Stimulated activated CD4-positive, alpha-beta T cell treated with anti-CD3 and anti-CD28 coated beads, Interleukin-4, amount 100 ng/mL, for 48 hours (primary cell): ENCODE results near the gene CLIC3.

Experiments used
- DNase-seq, 2 donors: peaks; one replicate each; pipeline ENCODE4 v3.0.0-alpha.2; 2020; ENCODE audit warnings: low read depth in 2 of 2

Gene CLIC3

GRCh38 chr9:137030538-137031527 is 34.5 kb upstream of the CLIC3 start:
- DNase-seq, result no peak

GRCh38 chr9:137030006-137030405 is 33.6 kb upstream of the CLIC3 start:
- no peak for DNase-seq

GRCh38 chr9:137029058-137029936 is 32.9 kb upstream of the CLIC3 start:
- peak; percentile 70 to 77 for DNase-seq

GRCh38 chr9:137028263-137029057 is 32.1 kb upstream of the CLIC3 start:
- DNase-seq, result peak; percentile 55 to 56

DNA sequence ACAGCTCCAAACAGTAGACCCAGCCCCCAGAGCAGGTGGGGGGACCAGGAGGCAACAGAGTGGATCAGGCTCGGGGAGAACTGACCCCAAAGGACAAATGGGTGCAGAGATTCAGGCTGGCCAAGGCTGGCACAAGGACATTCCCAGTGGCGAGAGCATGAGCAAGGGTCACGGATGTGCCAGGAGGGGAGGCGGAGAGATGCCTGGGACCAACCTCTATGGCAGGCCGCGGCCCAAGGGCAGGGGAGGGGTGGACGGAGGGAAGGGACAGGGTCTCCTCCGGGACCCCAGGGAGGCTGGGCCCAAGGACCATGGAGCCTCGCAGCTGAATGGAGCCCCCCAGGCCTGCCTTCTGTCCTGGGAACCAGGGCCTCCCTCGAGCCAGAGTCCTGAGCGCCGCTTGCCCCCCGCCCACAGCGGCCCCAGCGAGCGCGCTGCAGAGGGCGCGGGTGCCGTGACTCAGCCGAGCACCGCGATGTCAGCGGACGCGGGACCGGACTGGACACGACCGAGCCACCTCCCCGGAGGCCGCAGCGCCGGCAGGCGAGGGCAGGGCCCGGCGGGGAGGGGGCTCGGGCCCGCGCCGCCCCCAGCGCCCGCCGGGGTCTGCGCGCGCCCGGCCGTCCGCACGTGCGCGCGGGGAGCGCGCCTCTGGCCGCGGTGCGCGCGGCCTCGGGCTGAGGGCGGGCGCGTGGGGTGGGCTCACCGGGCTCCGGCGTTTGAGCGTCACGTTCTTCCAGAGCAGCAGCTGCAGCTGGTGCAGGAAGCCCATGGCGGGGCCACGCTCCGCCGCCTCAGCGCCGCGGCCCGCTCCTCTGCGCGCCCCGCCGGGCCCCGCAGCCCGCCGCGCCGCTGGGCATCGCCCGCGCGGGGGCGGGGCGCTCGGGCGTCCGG is 31.2 kb upstream of the CLIC3 start, which contains the start of gene ABCA2:
TSS of gene ABCA2 (minus strand) at position 869 of the 894 bp plus-strand sequence. CDS start at position 772, 97 bp downstream.
- DNase-seq, result no peak

GRCh38 chr9:137026828-137027227 is 30.5 kb upstream of the CLIC3 start:
- DNase-seq, result no peak

DNA sequence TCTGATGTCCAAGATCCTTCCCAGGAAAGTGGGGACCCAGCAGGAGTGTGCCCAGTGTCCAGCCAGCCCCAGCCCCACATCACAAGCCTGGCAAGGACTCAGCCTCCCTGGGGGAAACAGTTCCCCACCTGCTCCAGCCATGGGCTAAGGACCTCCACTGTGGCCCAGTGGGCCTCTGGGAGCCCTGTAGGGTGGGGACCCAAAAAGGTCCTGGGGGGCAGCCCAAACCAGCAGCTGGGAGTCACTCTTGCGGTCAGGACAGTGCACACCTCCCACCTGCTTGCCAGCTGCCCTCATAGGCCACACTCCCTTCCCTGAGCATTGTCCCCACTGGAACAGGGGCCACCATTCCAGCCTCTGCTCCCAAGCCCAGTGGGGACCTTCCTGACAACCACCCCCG is 30.0 kb upstream of the CLIC3 start:
- DNase-seq, result no peak

GRCh38 chr9:137025517-137025966 is 29.2 kb upstream of the CLIC3 start:
- DNase-seq, result no peak

- DNase-seq, result no peak
Observed at GRCh38 chr9:137023583-137023991, 27.2 kb upstream of the CLIC3 start.

- DNase-seq, result no peak
Observed at GRCh38 chr9:137023157-137023556, 26.8 kb upstream of the CLIC3 start.

DNA sequence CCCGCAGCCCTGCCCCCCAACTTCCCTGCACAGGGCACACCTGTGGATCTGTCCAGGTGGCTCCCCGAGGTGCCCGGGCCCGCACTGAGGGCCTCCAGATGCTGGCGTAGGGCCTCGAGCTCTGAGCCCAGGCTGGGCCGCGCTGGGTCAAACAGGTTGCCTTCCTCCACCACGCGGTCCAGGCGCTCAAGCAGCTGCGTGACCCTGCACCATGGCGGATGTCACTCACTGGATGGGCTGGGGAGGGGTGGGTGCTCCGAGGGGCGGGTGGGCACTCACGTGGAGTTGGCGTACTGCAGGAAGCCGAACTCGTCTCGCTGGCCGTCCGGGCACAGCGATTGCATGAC is 26.3 kb upstream of the CLIC3 start:
- no peak for DNase-seq

DNA sequence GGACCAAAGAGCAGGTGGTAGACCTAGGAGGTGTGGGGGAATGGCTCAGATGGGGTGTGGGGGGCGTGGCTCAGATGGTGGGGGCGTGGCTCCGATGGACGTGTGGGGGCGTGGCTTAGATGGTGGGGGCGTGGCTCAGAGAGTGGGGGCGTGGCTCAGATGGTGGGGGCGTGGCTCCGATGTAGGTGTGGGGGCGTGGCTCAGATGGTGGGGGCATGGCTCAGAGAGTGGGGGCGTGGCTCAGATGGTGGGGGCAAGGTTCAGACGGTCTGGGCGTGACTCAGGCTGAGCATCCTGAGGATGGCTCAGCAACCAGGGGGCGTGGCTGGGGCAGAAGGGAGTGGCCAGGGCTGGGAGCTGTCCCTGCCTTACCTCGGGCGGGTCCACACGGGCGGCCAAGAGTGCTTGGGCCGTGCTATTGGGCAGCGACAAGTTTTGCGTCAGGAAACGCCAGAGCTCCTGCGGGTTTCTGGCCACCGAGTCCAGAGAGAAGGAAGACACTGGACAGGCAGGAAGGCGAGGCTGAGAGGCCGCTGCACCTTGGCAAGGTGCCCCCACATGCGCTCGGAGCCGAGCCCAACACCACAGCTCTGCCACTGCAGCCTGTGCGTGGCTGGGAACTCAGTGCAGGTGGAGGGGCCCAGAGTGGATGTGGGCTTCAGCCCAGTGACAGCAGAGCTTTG is 25.8 kb upstream of the CLIC3 start:
- DNase-seq, result peak; percentile 79 to 81

DNA sequence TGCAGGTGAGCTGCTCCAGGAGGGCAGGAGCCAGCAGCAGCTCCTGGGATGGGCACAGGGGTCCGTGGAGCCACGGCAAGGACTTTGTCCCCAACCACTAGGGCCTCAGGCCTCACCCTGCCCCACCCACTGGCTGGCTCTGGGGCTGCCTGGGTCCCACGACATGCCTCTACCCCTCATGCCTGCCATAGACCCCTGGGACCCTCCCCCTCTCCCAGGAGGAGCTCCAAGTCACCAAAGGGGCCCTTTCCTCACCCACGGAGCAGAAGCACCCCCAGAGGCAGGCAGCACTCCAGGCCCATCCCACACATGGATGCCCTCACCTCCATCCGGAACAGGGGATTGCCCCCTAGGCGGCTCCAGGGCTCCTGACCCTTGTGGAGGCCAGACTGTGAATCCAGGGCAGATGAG is 25.2 kb upstream of the CLIC3 start:
- no peak for DNase-seq

GRCh38 chr9:137020771-137021567 is 24.6 kb upstream of the CLIC3 start:
- no peak for DNase-seq

GRCh38 chr9:137019891-137020683 is 23.7 kb upstream of the CLIC3 start:
- DNase-seq, result no peak

DNA sequence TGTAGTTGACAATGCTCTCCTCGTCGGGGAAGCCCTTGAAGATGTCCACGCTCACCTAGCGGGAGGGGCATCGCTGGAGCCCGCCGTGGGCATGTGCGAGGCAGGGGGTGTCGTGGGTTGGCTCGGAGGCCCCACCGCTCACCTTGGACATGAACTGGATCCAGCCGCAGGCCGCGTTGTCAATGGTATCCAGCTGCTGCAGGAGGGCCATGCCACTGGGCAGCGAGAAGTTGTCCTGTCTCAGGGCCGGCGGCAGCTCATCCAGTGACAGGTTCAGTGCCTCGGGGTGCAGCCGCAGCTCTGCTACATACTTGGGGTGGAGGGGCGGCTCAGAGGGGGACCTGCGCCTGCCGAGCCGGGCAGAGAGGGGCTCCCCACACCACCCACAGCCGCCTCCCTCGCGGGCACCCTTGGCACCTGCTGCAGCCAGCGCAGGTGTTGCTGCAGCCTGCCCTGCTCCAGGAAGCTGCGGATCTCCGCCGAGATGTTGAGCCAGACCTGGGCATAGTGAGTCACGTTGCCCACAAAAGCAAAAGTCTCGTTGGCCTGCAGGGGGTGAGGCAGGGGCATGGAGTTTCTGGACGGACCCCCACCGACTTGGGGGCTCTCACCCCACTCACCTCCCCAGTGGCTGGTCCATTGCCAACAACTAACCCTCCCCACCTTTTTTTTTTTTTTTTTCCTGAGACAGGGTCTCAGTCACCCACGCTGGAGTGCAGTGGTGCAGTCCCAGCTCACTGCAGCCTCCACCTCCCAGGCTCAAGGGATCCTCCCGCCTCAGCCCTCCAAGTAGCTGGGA is 22.6 kb upstream of the CLIC3 start:
- no peak for DNase-seq

DNA sequence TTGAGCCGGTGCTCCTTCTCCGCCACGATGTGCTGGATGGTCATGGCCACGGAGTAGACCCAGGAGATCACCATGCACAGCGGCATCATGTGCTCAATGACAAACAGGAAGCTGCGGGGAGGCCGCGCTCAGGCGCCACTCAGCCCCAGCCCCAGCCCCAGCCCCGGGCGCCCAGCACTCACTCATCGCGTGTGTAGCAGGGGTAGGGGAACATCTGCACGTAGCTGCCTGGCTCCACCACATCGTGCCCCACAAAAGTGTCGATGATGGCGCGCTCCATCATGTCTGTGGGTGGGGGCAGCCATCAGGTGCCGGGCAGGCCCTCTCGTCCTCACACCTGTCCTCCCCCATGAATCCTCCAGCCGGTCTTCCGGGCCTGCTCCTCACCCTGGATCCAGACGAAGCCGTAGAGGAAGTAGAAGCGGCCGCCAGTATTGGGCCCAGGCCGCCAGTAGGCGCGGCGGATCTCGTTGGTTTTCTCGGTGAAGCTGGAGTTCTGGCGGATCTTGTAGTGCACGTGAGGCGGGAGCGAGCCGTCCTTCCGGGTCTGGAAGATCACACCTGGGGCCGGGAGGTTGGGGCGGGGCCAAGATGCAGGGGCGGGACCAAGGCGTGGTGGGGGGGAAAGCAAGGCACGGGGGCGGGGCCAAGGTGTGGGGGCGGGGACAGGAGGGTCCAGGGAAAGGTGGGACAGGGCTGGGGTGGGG is 21.6 kb upstream of the CLIC3 start:
- no peak for DNase-seq
